B cell (primary cell): ENCODE results near the gene THSD7B. TPM values are rescaled to one million over a fixed set of nuclear protein-coding genes. Genes with fewer than 3 reads are reported as not detected.

Source experiments
- ATAC-seq: fragments of 200-7000 bp; cut with Tn5 transposase; one replicate; pipeline ENCODE4 v1.10.0; 2021; ENCODE audit warnings: low read depth, mild to moderate bottlenecking, moderate number of reproducible peaks, moderate library complexity
- CTCF ChIA-PET: fragments of 350-600 bp; sonication (Branson Sonifier 250); formaldehyde crosslinking; loops from one replicate; lab custom pipeline; 2021; ENCODE audit warnings: antibody characterized with exemption, inconsistent platforms; lab: Charles Lee
- POLR2A ChIA-PET: fragments of 350-600 bp; sonication (Branson Sonifier 250); formaldehyde crosslinking; loops from one replicate; lab custom pipeline; 2021; ENCODE audit warnings: antibody characterized with exemption; lab: Charles Lee
- DNase-seq: peaks from one replicate; pipeline ENCODE4 v3.0.0; 2013
- H2AFZ ChIP-seq: 2 replicates; pipeline ENCODE4 v1.6.1; 2012; ENCODE audit warnings: mild to moderate bottlenecking, low read depth, low read length; ENCODE audit not compliant: insufficient read depth, poor library complexity, severe bottlenecking
- H3K27ac ChIP-seq, 2 donors: 1 replicate in 1 of 2; 2 replicates in 1 of 2; pipeline ENCODE4 v1.5.1; 2012 to 2013; ENCODE audit warnings: low read length in 2 of 2, mild to moderate bottlenecking in 2 of 2, moderate library complexity in 1 of 2
- H3K27me3 ChIP-seq, 4 experiments: fragments of 200-600 bp in 1 of 4; sonication (generic) in 1 of 4; replicated peaks in 1 of 4; 1 replicate in 2 of 4; 2 replicates in 2 of 4; pipeline versions ENCODE4 v1.6.1 to v1.7.0; 2013 to 2016; ENCODE audit warnings: low read length in 3 of 4, mild to moderate bottlenecking in 2 of 4, mixed read lengths in 1 of 4, moderate library complexity in 1 of 4; ENCODE audit not compliant: insufficient read depth in 4 of 4, control insufficient read depth in 3 of 4; ENCODE audit errors: control extremely low read depth in 1 of 4
- H3K36me3 ChIP-seq, 2 experiments: replicated peaks in 1 of 2; 1 replicate in 1 of 2; 2 replicates in 1 of 2; pipeline versions ENCODE4 v1.6.1 to v1.7.1; 2013; ENCODE audit warnings: low read length in 1 of 2; ENCODE audit not compliant: insufficient read depth in 2 of 2, control insufficient read depth in 1 of 2; ENCODE audit errors: control extremely low read depth in 1 of 2, extremely low read depth in 1 of 2
- H3K4me1 ChIP-seq, 2 donors: fragments of 200-600 bp in 1 of 2; sonication (generic) in 1 of 2; 1 replicate in 1 of 2; 2 replicates in 1 of 2; pipeline versions ENCODE4 v1.5.1 to v1.6.1; 2013 to 2017; ENCODE audit warnings: low read length in 2 of 2; ENCODE audit not compliant: control insufficient read depth in 2 of 2, insufficient read depth in 2 of 2
- H3K4me2 ChIP-seq: replicated peaks from 2 replicates; pipeline ENCODE3; 2012; ENCODE audit warnings: mild to moderate bottlenecking, low read depth, low read length; ENCODE audit not compliant: poor library complexity, severe bottlenecking
- H3K4me3 ChIP-seq, 5 experiments: fragments of 200-600 bp in 1 of 5; sonication (generic) in 1 of 5; 1 replicate in 3 of 5; 2 replicates in 2 of 5; pipeline versions ENCODE4 v1.5.1 to v1.7.0; 2011 to 2016; ENCODE audit warnings: low read length in 4 of 5, mild to moderate bottlenecking in 4 of 5, low read depth in 2 of 5, control low read depth in 1 of 5, moderate library complexity in 1 of 5; ENCODE audit not compliant: insufficient read depth in 1 of 5; ENCODE audit errors: control extremely low read depth in 1 of 5, extremely low read depth in 1 of 5
- H3K79me2 ChIP-seq: fragments of 200-600 bp; sonication (generic); one replicate; pipeline ENCODE4 v1.6.0; 2016; ENCODE audit warnings: low read length; ENCODE audit not compliant: control insufficient read depth, insufficient read depth
- H3K9ac ChIP-seq: fragments of 200-600 bp; sonication (generic); 2 replicates; pipeline ENCODE4 v1.6.1; 2017; ENCODE audit warnings: mild to moderate bottlenecking, low read length, moderate library complexity
- H3K9me3 ChIP-seq, 3 donors: one replicate each; pipeline versions ENCODE4 v1.6.1 to v1.7.1; 2013; ENCODE audit warnings: low read length in 2 of 3; ENCODE audit not compliant: control insufficient read depth in 2 of 3, insufficient read depth in 1 of 3; ENCODE audit errors: control extremely low read depth in 1 of 3
- H4K20me1 ChIP-seq: 2 replicates; pipeline ENCODE4 v1.6.0; 2012; ENCODE audit warnings: mild to moderate bottlenecking, low read length; ENCODE audit not compliant: insufficient read depth, control insufficient read depth, poor library complexity, severe bottlenecking
- H3K27ac Mint-ChIP-seq: one replicate; pipeline ENCODE4 v1.8.0; 2021; ENCODE audit warnings: mixed read lengths
- H3K27me3 Mint-ChIP-seq: one replicate; pipeline ENCODE4 v1.8.0; 2021; ENCODE audit warnings: mixed read lengths
- H3K4me1 Mint-ChIP-seq: one replicate; pipeline ENCODE4 v1.8.0; 2021; ENCODE audit warnings: mixed read lengths
- H3K4me3 Mint-ChIP-seq: one replicate; pipeline ENCODE4 v1.8.0; 2021; ENCODE audit warnings: mixed read lengths
- H3K9me3 Mint-ChIP-seq: one replicate; pipeline ENCODE4 v1.8.0; 2022; ENCODE audit warnings: mixed read lengths; ENCODE audit not compliant: insufficient read depth
- CTCF ChIP-seq: fragments of 200-600 bp; IDR thresholded peaks from one replicate; pipeline ENCODE4 v1.8.0; 2022; ENCODE audit warnings: antibody characterized with exemption, mild to moderate bottlenecking
- EZH2 ChIP-seq: IDR thresholded peaks from 2 replicates; pipeline ENCODE4 v1.6.1; 2012; ENCODE audit warnings: borderline replicate concordance, low read depth, mild to moderate bottlenecking, moderate library complexity, low read length; ENCODE audit not compliant: insufficient read depth, poor library complexity, severe bottlenecking
- WGBS: methylation state at CpG from one replicate; pipeline ENCODE4 v1.1.5; 2013; ENCODE audit warnings: missing lambda C conversion rate; ENCODE audit not compliant: insufficient coverage; 5-methylcytosine and 5-hydroxymethylcytosine counted together
- intact Hi-C: fragments of 100-400 bp; cut with micrococcal nuclease; formaldehyde crosslinking; loops from one replicate; pipeline ENCODE4 v1.10.0; 2022
- polyA plus RNA-seq: library from polyadenylated mRNA; depleted of rRNA; stranded (reverse); fragments of >200 nt; gene quantifications from 2 replicates; pipeline ENCODE4 v1.2.3, GENCODE V29; 2012
- total RNA-seq, 2 donors: library from RNA; stranded (reverse); fragments of 120-200 nt in 1 of 2; gene quantifications; 1 replicate in 1 of 2; 2 replicates in 1 of 2; pipeline versions ENCODE4 v1.2.3 to v1.2.4, GENCODE V29; 2013 to 2022

Gene THSD7B
- total and polyA plus RNA-seq, 2 donors (not counting 1 experiment from before 2014, with no cell fraction given), result 0.76 TPM; not detected in 1

- no peak overlapping the region for H3K27ac Mint-ChIP-seq
- H4K20me1 ChIP-seq, result no peaks in the 10 kb centered on the region
- TF ChIP-seq CTCF (no peak), EZH2 (no peak)
- H3K4me2 ChIP-seq, result no peak overlapping the region
- no peak overlapping the region for H3K27ac ChIP-seq
- no peaks in the 10 kb centered on the region for H3K4me1 ChIP-seq
- H3K9me3 Mint-ChIP-seq, result no peaks in the 10 kb centered on the region
- no peaks in the 10 kb centered on the region for H3K79me2 ChIP-seq
- no peak for ATAC-seq
- no peaks in the 10 kb centered on the region for H3K27me3 ChIP-seq
- intact Hi-C loops, result no loop called here
- peaks cover 0 to 5% (median 1%) of the 10 kb centered on the region in 3 donors for H3K9me3 ChIP-seq
- no peaks in the 10 kb centered on the region for H3K27me3 Mint-ChIP-seq
- H3K4me3 Mint-ChIP-seq, result no peak overlapping the region
- no peaks in the 10 kb centered on the region for H3K36me3 ChIP-seq
- CTCF ChIA-PET, result no interaction called here
- H3K4me3 ChIP-seq, result no peak overlapping the region
- POLR2A ChIA-PET, result no interaction called here
- H3K9ac ChIP-seq, result no peak overlapping the region
- no peak for DNase-seq
- no peak overlapping the region for H2AFZ ChIP-seq
- H3K4me1 Mint-ChIP-seq, result no peaks in the 10 kb centered on the region
These were observed 342.6 kb downstream of the THSD7B start for GRCh38 chr2:137107904-137108303.

GRCh38 chr2:137111896-137112295, 346.6 kb downstream of the THSD7B start:
- no peak overlapping the region for H2AFZ ChIP-seq
- Mint-ChIP-seq H3K4me3 (no peak overlapping the region), H3K4me1 (no peaks in the 10 kb centered on the region), H3K27me3 (no peaks in the 10 kb centered on the region), H3K27ac (no peak overlapping the region), H3K9me3 (no peaks in the 10 kb centered on the region)
- WGBS, result 74% methylated on average over 4 of the region's 5 CpGs
- H4K20me1 ChIP-seq, result no peaks in the 10 kb centered on the region
- no peak overlapping the region for H3K9ac ChIP-seq
- no peak for DNase-seq
- H3K9me3 ChIP-seq, result peaks cover 0 to 5% (median under 1%) of the 10 kb centered on the region in 3 donors
- ChIA-PET POLR2A (no interaction called here), CTCF (no interaction called here)
- no peak overlapping the region for H3K4me2 ChIP-seq
- H3K4me1 ChIP-seq, result no peaks in the 10 kb centered on the region
- no peak for ATAC-seq
- intact Hi-C loops, result no loop called here
- H3K27ac ChIP-seq, result no peak overlapping the region
- no peaks in the 10 kb centered on the region for H3K27me3 ChIP-seq
- no peak for TF ChIP-seq CTCF
- no peak for TF ChIP-seq EZH2
- H3K4me3 ChIP-seq, result no peak overlapping the region
- no peaks in the 10 kb centered on the region for H3K79me2 ChIP-seq
- H3K36me3 ChIP-seq, result no peaks in the 10 kb centered on the region
